Right renal cortex interstitium (tissue), 3 donors: ENCODE results near the gene TOMM20. TPM values are rescaled to one million over a fixed set of nuclear protein-coding genes. Genes with fewer than 3 reads are reported as not detected.

ENCODE experiments used
- DNase-seq, 3 donors: peaks; one replicate each; pipeline ENCODE4 v3.0.0-alpha.2; 2013; ENCODE audit warnings: low read depth in 3 of 3, low spot score in 2 of 3
- polyA plus RNA-seq, 3 donors: library from polyadenylated mRNA; unstranded; fragments of 120-200 nt; gene quantifications; one replicate each; pipeline ENCODE4 v1.2.1, GENCODE V29; 2013; ENCODE audit not compliant: insufficient read length in 3 of 3

TOMM20 gene
- polyA plus RNA-seq, 3 donors = 213 to 240 (median 221) TPM

DNA sequence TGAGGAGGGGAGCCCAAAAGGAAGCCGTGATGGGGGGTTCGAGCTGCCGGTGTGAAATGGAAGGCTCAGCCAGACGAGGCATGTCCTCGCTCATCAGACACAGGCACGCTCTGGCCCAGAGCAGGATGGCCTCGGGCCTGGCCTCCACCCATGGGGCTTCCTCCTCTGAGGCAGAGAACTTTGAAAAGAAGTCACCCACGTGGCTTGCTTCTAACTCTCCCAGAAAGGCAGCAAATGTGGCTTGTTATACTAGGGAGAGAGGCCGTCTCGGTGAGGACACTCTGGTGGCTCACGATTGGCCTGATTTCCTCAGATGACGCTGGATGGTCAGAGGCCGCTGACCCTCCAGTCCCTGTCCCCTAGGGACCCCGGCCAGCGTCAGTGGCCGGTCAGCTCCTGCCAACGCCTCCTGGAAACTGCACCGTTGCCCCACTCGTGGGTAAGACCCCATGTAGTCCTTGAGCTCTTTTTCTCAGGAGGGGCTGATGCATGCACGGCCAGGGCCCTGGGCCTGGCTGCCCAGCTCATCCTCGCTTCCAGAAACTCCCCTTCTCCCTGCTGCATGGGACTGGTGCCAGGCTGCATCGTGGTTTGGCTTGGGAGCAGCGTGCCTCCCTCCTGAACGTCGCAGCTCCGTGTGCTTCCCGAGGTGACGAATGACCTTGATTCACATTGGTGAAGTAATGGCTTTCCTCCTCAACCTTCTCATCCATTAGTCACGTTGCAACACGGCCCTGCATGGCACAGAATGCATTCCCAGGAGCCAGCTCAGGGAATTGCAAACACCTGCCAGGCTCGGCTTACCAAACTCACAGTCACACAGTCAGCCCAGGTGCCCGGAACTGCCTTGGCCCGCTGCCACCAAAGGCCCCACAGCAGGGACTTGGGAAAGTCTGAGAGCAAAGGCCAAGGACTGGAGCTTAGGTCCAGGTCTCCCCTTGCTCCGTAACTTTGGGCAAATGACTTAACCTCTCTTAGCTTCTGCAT is 58.8 kb downstream of the TOMM20 start:
- DNase-seq = no peak

- DNase-seq = no peak
These were observed 59.5 kb downstream of the TOMM20 start for GRCh38 chr1:235069176-235069575.

GRCh38 chr1:235068158-235069121 is 60.2 kb downstream of the TOMM20 start:
- DNase-seq = no peak

- no peak for DNase-seq
These were observed 61.1 kb downstream of the TOMM20 start for GRCh38 chr1:235067396-235068157.

GRCh38 chr1:235063068-235063765 is 65.4 kb downstream of the TOMM20 start:
- no peak for DNase-seq

DNA sequence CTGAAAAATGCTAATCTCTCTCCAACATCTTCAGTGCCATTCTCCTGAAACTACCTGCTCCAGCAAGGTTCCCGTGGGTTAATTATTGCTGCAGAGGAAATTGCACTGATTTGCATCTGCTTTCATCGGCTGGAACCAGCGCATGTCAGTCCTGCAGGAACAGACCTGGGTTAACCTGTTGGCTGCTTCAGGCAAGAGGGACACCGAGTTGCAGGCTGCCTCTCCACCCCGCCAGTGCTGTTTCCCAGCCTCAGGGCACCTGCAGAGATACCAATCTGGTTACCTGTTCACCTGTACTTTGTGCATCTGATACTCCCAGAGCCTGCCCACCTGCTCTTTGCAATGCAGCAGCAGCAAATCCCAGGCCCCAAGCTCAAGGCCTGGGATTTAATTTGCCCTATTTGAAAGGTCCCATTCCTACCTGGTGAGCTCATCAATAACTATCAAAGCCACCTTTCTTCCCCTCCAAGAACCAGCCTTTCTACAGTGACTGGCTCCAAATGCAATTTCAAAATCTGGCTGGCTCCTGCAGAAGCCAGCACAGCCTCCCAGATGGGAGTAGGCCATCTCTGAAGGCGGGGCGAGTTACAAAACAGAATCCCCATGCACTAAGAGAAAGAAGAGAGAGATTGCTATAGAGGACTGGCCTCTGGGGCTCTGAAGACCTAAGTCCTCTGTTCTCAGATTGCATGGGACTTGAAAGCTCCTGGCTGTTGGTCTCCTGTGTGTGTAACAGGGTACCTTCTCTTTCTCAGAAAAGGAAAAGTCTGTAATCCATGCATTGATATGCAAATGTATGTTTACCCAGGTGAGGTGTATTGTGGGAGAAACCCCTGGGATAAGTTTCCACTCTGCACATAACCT is 67.8 kb downstream of the TOMM20 start:
- DNase-seq = no peak

Other genes with a start within 250 kb of the TOMM20 start
- 10 to 100 TPM; 74.8 to 85.1 (median 75.9) TPM for gene RBM34, start 32.4 kb upstream of the TOMM20 start, polyA plus RNA-seq
- gene ARID4B, start 199.3 kb upstream of the TOMM20 start, polyA plus RNA-seq = 10 to 100 TPM; 51.5 to 62.1 (median 55.0) TPM
- 10 to 100 TPM; 52.7 to 62.8 (median 54.0) TPM for gene GGPS1, start 199.7 kb upstream of the TOMM20 start, polyA plus RNA-seq
- gene TBCE, start 238.6 kb upstream of the TOMM20 start, polyA plus RNA-seq = 10 to 100 TPM; 51.2 to 61.3 (median 54.1) TPM